Erythroblast (primary cell): ENCODE results near the gene CHN2.

ENCODE experiments used
- GATA1 ChIP-seq: IDR thresholded peaks from 2 replicates; pipeline ENCODE4 v1.6.1; 2011; ENCODE audit warnings: low read depth, mild to moderate bottlenecking, control low read depth, low read length, moderate library complexity
- POLR2A ChIP-seq: IDR thresholded peaks from 2 replicates; pipeline ENCODE4 v1.6.1; 2011; ENCODE audit warnings: mild to moderate bottlenecking, low read length

DNA sequence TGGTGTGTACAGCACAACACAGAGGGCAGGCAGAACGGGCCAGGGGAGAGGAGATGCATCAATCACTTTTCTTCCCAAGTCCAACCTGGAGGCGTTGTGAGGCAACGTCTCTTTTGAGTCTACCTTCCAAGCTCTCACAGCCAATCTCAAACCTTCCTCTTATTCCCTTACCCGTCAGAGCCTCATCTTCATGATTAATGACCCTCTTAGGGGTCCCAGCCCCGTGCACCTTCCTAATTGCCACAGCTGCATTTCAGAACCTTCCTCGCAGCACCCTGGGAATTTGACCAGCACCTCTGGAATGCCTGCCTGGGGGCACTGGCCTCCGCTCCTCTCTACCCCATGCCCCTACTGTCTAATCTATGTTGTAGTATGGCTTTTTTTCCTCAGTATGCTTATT lies 199.7 kb downstream of the CHN2 start:
- TF ChIP-seq POLR2A, result no peak
- TF ChIP-seq GATA1, result no peak
